IPS-NIHi7 (cell line): Measurements from ENCODE around the gene SLC6A3.

ENCODE experiments used
- DNase-seq: peaks from one replicate; pipeline ENCODE4 v3.0.0; 2012; ENCODE audit warnings: mixed read lengths; ENCODE audit errors: extremely low spot score

The SLC6A3 gene

GRCh38 chr5:1442222-1443145 is 2.8 kb downstream of the SLC6A3 start:
- no peak for DNase-seq

GRCh38 chr5:1441166-1441865 is 3.9 kb downstream of the SLC6A3 start:
- DNase-seq: no peak

- DNase-seq: no peak
Measured at GRCh38 chr5:1440098-1440493, 5.1 kb downstream of the SLC6A3 start.

GRCh38 chr5:1439388-1440097 is 5.7 kb downstream of the SLC6A3 start:
- no peak for DNase-seq

- no peak for DNase-seq
Measured at GRCh38 chr5:1438871-1439270, 6.4 kb downstream of the SLC6A3 start.

GRCh38 chr5:1437876-1438559 is 7.2 kb downstream of the SLC6A3 start:
- no peak for DNase-seq

- DNase-seq: peak; percentile 90
Measured at GRCh38 chr5:1437226-1437829, 7.9 kb downstream of the SLC6A3 start.

- no peak for DNase-seq
Measured at GRCh38 chr5:1436681-1437080, 8.6 kb downstream of the SLC6A3 start.

GRCh38 chr5:1436036-1436435 is 9.2 kb downstream of the SLC6A3 start:
- DNase-seq: no peak

- DNase-seq: no peak
Measured at GRCh38 chr5:1435369-1435768, 9.9 kb downstream of the SLC6A3 start.

- DNase-seq: no peak
Measured at GRCh38 chr5:1432296-1432695, 12.9 kb downstream of the SLC6A3 start.

GRCh38 chr5:1431896-1432295 is 13.3 kb downstream of the SLC6A3 start:
- no peak for DNase-seq

- no peak for DNase-seq
Measured at GRCh38 chr5:1431021-1431811, 14.0 kb downstream of the SLC6A3 start.

GRCh38 chr5:1430121-1430795 is 15.0 kb downstream of the SLC6A3 start:
- no peak for DNase-seq

- no peak for DNase-seq
Measured at GRCh38 chr5:1429496-1429895, 15.7 kb downstream of the SLC6A3 start.

GRCh38 chr5:1429066-1429465 is 16.2 kb downstream of the SLC6A3 start:
- no peak for DNase-seq

GRCh38 chr5:1428107-1428506 is 17.1 kb downstream of the SLC6A3 start:
- no peak for DNase-seq

- DNase-seq: no peak
Measured at GRCh38 chr5:1424716-1425115, 20.5 kb downstream of the SLC6A3 start.

GRCh38 chr5:1423901-1424603 is 21.2 kb downstream of the SLC6A3 start:
- no peak for DNase-seq
